Breast epithelium (tissue), 3 donors: ENCODE data around the gene STARD3.

Experiments
- CTCF ChIP-seq, 3 donors: fragments of 450-650 bp; IDR thresholded peaks; one replicate each; pipeline ENCODE4 v1.5.1; 2016 to 2017; ENCODE audit warnings: antibody characterized with exemption in 3 of 3, mild to moderate bottlenecking in 3 of 3, moderate library complexity in 3 of 3
- POLR2A ChIP-seq: fragments of 450-650 bp; IDR thresholded peaks from one replicate; pipeline ENCODE4 v1.6.1; 2016; ENCODE audit warnings: antibody characterized with exemption, mild to moderate bottlenecking, moderate library complexity
- POLR2AphosphoS5 ChIP-seq, 3 donors: sonication (generic); formaldehyde crosslinking; IDR thresholded peaks; one replicate each; pipeline ENCODE4 v1.6.1; 2017; ENCODE audit warnings: antibody characterized with exemption in 3 of 3

DNA sequence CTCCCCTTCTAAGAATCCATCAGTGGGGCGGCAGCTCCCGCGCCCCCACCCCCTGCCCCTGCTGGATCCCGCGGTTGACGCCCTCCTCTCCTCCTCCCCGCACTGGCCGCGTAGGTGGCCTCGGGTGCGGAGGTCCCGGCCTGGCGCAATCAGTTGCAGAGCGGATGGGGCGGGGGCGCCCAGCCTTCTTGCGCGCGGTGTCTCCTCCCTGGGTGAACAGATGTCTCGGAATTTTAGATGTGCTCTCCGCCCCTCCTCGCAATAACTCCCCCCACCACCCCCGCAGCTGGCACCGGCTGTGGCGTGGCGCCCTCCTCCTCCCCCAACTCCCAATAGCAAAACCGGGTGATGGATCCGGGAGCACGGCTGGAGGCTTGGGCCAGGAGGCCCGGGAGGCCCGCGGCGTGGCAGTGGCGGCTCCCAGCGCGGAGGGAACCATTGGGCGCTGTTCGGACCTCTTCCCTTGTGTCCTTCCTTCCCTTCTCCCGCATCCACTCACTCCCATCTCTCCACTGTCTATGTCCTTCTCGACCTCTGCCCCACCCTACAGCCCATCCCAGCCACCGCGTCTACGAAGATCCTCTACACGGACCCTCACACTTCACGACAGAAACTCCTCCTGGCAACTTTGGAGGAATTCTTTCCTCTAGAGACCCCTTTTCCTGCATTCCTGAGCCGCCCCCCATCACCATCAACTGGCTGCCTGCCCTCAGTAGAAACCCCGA lies 40.2 kb upstream of the STARD3 start:
- TF ChIP-seq CTCF (IDR thresholded peaks at IDR 0.05) (no peak), POLR2AphosphoS5 (IDR thresholded peaks at IDR 0.05) (no peak), POLR2A (no peak)
